Measurements from ENCODE around the gene IFNAR1.

IFNAR1 gene

DNA sequence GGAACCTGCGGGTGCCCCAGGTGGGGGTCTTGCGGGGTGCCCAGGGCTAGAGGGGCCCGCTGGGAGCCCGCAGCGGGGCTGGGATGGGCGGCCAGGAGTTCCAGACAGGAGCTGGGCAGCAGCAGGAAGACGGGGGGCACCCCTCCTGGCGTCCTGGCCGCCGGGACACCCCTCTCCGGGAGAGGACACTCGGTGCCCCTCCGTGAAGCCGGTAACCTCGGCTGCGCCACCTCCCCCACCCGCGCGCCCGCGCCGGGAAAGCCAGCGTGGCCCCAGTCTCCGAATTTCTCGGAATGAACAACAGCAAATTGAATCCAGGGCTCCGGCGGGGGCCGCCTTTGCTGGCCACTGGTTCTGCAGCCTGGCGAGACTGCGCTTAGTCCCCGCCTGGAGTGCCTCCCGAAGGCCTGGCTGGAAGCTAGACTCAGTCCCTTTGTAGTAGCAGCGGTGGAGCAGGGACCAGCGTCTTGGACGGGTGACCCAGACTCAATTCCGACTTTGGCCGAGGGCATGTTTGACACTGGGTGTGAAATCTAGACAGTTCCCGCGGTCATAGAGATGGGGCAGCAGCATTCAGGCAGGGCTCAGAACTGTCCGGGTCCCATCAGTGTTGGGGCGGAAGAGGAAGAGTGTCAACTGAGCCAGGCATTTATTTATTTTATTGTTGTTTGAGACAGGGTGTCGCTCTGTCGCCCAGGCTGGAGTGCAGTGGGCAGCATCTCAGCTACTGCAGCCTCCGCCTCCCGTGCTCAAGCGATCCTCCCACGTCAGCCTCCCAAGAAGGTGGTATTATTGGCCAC, 79.2 kb downstream of the IFNAR1 start:
- no peak for DNase-seq

DNA sequence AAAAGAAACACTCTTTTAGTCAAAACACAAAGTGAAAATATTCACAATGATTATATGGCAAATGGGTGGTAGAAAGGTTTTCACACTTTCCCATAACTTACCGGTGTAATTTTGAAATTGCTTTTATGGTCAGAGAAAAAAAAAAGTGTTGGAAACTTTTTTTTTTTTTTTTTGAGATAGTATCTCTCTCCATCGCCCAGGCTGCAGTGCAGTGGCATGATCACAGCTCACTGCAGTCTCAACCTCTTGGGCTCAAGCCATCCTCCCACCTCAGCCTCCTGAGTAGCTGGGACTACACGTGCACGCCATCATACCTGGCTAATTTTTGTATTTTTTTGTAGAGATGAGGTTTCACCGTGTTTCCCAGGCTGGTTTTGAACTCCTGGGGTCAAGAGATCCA, 81.7 kb downstream of the IFNAR1 start:
- no peak for DNase-seq
